Measurements from ENCODE around the gene TUB. TPM values are rescaled to one million over a fixed set of nuclear protein-coding genes. Genes with fewer than 3 reads are reported as not detected.

Gene TUB
- total and polyA plus RNA-seq, 2 of the 8 experiments (the other 6 are each of a cell fraction or from before 2014, with no cell fraction given) = 15.3 to 31.3 TPM

- Histone ChIP-seq H2BK20ac (ENCODE audit: low read length) (no peak overlapping the region), H4K8ac (ENCODE audit: extremely low read depth, insufficient read depth, low read length) (no peak overlapping the region; the same call in 1 of the 2 replicates), H3K79me2 (ENCODE audit: control insufficient read depth in 1 of 2, insufficient read depth in 2 of 2, low read length in 2 of 2) (no peaks in the 10 kb centered on the region), H3K23me2 (ENCODE audit: low read depth, low read length) (no peaks in the 10 kb centered on the region), H3K27me3 (replicated peaks in 1 of 4; ENCODE audit: control insufficient read depth in 3 of 4, extremely low read depth in 1 of 4, insufficient read depth in 3 of 4, low read length in 3 of 4) (no peaks in the 10 kb centered on the region; a peak in 2 of 7 replicates), H2BK15ac (ENCODE audit: low read length) (no peak overlapping the region), H3K4me2 (ENCODE audit: insufficient read depth in 1 of 2, low read depth in 2 of 2, low read length in 2 of 2) (no peak overlapping the region; a peak in 1 of 4 replicates), H2BK120ac (replicated peaks; ENCODE audit: low read depth, low read length) (no peak overlapping the region), H3K4me3 (ENCODE audit: extremely low read depth in 1 of 4, insufficient read depth in 2 of 4, low read depth in 3 of 4, low read length in 4 of 4) (no peak overlapping the region), H3K9me3 (ENCODE audit: insufficient read depth in 2 of 2, low read depth in 1 of 2, low read length in 1 of 2) (no peaks in the 10 kb centered on the region), H3K4me1 (replicated peaks in 1 of 4; ENCODE audit: control insufficient read depth in 3 of 4, insufficient read depth in 4 of 4, low read length in 3 of 4) (peaks cover 2 to 18% (median 7%) of the 10 kb centered on the region in 4 experiments), H3K27ac (ENCODE audit: low read depth, low read length) (no peak overlapping the region), H2AFZ (ENCODE audit: low read length) (no peak overlapping the region), H3K4ac (replicated peaks; ENCODE audit: insufficient read length, low read depth, low read length) (no peak overlapping the region), H4K20me1 (replicated peaks in 1 of 2; ENCODE audit: control insufficient read depth in 1 of 2, insufficient read depth in 2 of 2, low read length in 2 of 2) (no peaks in the 10 kb centered on the region), H3K79me1 (ENCODE audit: low read depth, low read length) (no peaks in the 10 kb centered on the region), H2BK5ac (ENCODE audit: low read depth, low read length) (no peak overlapping the region), H3K14ac (ENCODE audit: insufficient read length) (no peak overlapping the region), H3K18ac (ENCODE audit: extremely low read depth, low read length) (no peak overlapping the region), H3K23ac (ENCODE audit: insufficient read length) (no peak overlapping the region), H2BK12ac (ENCODE audit: low read depth, low read length) (no peak overlapping the region), H4K91ac (replicated peaks; ENCODE audit: insufficient read length, low read length) (no peak overlapping the region), H4K5ac (ENCODE audit: insufficient read length, low read depth, low read length) (no peak overlapping the region), H3K9ac (replicated peaks in 1 of 4; ENCODE audit: extremely low read depth in 1 of 4, low read depth in 3 of 4, low read length in 3 of 4) (no peak overlapping the region), H3K56ac (replicated peaks; ENCODE audit: insufficient read length, low read depth, low read length) (no peak overlapping the region), H3K36me3 (ENCODE audit: control insufficient read depth in 2 of 4, insufficient read depth in 4 of 4, low read length in 3 of 4) (no peaks in the 10 kb centered on the region), H2AK5ac (ENCODE audit: low read depth, low read length) (no peak overlapping the region)
- DNase-seq (ENCODE audit: low read depth in 1 of 2, low spot score in 2 of 2) (no peak), FAIRE-seq (no peak)
- ChIA-PET CTCF (ENCODE audit: partially characterized antibody) (interaction anchor here (0.8 to 5.1 kb wide), 12 partner anchors 8 to 79 kb away, joined by 3 to 99 read pairs (median 18); no protein-coding TSS in a partner anchor), POLR2A (ENCODE audit: partially characterized antibody) (no interaction called here)
- 67% methylated on average over 3 of the region's 3 CpGs; no CpG with 5 or more reads in 1 of the 2 experiments for WGBS, 2 experiments (ENCODE audit: extremely low coverage in 1 of 2, insufficient coverage in 1 of 2, insufficient read length in 1 of 2, insufficient replicate concordance in 2 of 2, low coverage in 1 of 2, low lambda C conversion rate in 2 of 2, missing lambda C conversion rate in 1 of 2)
- TF ChIP-seq CTCF (IDR thresholded peaks at IDR 0.05; ENCODE audit: control extremely low read depth in 1 of 3, insufficient read depth in 1 of 3, low read depth in 1 of 3, low read length in 3 of 3) (peak in 1 of 3 experiments; percentile 15; a peak in 1 of 4 replicates), RAD21 (IDR thresholded peaks at IDR 0.05 in 1 of 2, conservative IDR thresholded peaks at IDR 0.05 in 1 of 2; ENCODE audit: low read depth in 2 of 2, low read length in 2 of 2) (peak; percentile 19 to 38; a peak in 3 of 4 replicates), BCL11A (IDR thresholded peaks at IDR 0.05; ENCODE audit: low read depth in 2 of 2, low read length in 2 of 2) (no peak), BRCA1 (IDR thresholded peaks at IDR 0.05; ENCODE audit: low read depth, low read length) (no peak), TCF12 (IDR thresholded peaks at IDR 0.05; ENCODE audit: low read depth, low read length) (no peak), SP2 (IDR thresholded peaks at IDR 0.05; ENCODE audit: low read length) (no peak), TEAD4 (IDR thresholded peaks at IDR 0.05; ENCODE audit: low read depth, low read length) (no peak), CEBPB (IDR thresholded peaks at IDR 0.05; ENCODE audit: low read depth, low read length) (no peak), YY1 (IDR thresholded peaks at IDR 0.05; ENCODE audit: low read depth, low read length) (no peak), EZH2 (IDR thresholded peaks at IDR 0.05; ENCODE audit: low read depth, low read length, severe bottlenecking) (no peak)
These were observed 10.4 kb upstream of the TUB start for GRCh38 chr11:8070417-8071115.
